Measurements from ENCODE around the gene PTPRN2.
"Not testable (repeated sequence)": the region's sequence is repeated elsewhere in the genome, so short reads cannot be mapped to it uniquely, and the experiment has no call there.

PTPRN2 gene

GRCh38 chr7:158051776-158052175 lies 535.8 kb downstream of the PTPRN2 start:
- no peak for DNase-seq

DNA sequence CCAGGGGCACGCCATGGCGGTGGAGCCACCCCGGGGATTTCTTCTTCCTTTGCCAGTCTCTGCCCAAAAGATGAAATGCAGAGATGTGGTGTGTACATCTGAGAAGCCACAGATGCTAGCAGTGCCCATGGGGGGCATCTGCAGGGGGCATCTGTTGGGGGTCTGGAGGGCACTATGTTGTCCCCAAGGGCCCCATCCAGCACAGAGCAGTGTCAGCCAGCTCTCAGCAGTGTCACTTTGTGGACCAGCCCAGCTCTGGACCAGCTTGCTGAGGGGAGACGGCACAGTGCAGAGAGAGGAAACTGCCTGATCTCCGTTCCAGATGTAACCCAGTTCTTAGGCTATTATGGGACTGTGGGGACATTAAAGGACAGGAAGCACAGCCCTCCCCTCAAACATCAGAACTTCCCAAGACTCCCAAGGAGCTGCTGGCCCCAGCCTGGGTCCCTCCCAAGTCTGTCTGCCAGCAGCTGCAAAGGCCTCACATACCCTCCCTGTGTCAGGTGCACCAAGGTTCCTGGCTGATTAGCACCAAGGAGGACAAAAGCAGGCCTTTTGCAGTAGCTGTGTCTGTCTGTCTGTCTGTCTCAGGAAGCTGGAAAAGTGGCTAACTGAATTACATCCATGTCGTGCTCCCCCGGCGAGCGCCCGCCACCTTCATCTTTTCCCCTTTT lies 536.5 kb downstream of the PTPRN2 start:
- DNase-seq: no peak

DNA sequence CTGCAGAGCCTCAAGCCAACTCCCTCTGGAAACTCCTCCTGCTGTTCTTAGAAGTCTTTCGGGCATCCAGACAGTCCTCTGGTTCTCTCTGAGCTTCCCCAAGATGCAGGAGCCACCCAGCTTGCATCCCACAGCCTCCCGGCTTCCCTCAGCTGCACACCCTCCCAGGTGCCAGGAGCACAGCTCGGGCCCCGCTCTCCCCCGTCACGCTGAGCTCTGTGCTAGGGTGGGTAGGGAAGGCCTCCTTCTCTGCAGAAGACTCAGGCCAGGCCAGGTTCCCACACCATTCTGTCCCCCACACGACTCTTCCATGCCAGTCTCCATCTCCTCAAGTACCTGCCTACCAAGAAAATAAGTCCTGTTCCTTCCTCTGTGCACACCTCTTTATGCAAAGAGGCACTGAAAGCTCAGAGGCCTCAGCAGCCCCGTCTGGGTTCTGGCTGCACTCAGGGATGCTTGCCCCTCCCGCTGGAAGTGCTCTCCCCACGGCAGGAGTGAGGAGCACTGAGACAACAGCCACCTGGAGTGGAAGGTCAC lies 537.1 kb downstream of the PTPRN2 start:
- no peak for DNase-seq

DNA sequence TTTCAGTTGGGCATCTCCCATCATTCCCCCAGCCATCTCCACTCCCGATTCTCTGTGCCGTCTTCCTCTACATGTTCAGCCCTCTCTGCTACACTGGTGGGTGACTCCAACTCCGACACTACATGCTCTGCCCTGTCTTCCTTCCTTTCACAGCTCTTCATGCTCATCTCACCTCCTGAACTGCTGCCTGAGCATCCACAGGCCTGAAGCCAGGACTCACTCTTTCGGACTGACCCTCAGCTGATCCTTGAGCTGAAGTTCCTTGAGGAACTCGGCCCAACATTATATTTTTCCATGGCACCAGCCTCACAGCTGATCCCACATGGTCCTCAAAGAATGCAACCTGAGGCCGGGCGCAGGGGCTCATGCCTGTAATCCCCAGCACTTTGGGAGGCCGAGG lies 538.4 kb downstream of the PTPRN2 start:
- no peak for DNase-seq

- no peak for DNase-seq
Observed at GRCh38 chr7:158048569-158048968, 539.1 kb downstream of the PTPRN2 start.

GRCh38 chr7:158047391-158048059 lies 540.1 kb downstream of the PTPRN2 start:
- DNase-seq: no peak

- DNase-seq: not testable (repeated sequence)
Observed at GRCh38 chr7:158046246-158046645, 541.4 kb downstream of the PTPRN2 start.

DNA sequence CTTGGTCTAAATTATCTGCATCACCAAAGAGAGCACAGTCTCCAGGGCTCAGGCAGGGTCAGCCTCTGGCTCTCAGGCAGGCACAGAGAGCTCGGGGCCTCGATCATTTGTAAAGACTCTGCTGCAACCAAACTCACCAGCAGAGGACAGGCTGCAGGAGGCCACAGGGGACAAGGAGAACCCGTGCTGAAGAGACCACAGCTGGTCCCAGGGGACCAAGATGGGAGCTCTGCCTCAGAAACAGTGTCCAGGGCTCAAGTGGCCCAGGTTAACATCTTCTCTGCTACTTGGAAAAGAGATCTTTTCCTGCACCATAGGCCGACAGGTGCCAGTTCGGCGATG lies 543.2 kb downstream of the PTPRN2 start:
- no peak for DNase-seq

GRCh38 chr7:158043551-158044481 lies 543.8 kb downstream of the PTPRN2 start:
- DNase-seq: no peak

- DNase-seq: no peak
Observed at GRCh38 chr7:158042156-158042880, 545.3 kb downstream of the PTPRN2 start.

GRCh38 chr7:158040199-158040598 lies 547.4 kb downstream of the PTPRN2 start:
- no peak for DNase-seq

GRCh38 chr7:158039270-158039669 lies 548.4 kb downstream of the PTPRN2 start:
- DNase-seq: no peak

GRCh38 chr7:158037211-158037610 lies 550.4 kb downstream of the PTPRN2 start:
- DNase-seq: no peak

- no peak for DNase-seq
Observed at GRCh38 chr7:158035343-158035742, 552.3 kb downstream of the PTPRN2 start.

DNA sequence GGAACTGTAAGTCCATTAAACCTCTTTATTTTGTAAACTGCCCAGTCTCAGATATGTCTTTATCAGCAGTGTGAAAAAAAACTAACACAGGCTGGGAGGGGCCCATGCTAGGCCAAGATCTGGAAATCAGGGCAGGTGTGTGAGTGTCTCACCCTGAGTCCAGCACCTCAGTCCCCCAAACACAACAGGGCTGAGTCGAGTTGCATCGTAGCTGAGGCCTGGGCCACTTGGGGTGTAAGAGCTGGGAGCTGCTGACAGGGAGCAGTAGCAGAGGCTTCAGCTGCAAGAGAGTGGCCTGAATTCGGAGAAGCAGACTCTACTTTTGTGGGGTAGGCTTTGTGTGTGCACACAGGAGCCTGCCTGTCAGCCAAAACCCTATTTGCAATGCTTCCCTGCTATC lies 553.1 kb downstream of the PTPRN2 start:
- no peak for DNase-seq

GRCh38 chr7:158033925-158034324 lies 553.7 kb downstream of the PTPRN2 start:
- DNase-seq: not testable (repeated sequence)

DNA sequence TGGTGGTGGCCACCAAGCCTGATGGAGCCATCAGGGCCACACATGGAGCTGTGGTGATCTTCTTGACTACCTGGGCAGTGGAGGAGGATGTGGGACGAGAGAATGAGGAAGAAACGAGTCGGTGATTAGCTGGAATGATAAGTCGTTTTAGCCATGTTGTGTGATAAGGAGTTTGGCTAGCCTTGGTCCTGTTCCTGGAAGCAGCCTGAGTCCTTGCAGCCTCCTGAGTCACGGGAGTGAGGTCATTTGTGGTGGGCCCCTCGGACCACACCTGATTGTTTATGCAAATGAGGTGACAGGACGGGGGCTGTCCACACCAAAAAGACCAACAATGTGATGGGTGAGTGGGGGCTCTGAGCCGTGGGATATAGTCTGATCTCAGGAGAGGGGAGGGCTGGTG lies 554.4 kb downstream of the PTPRN2 start:
- no peak for DNase-seq

GRCh38 chr7:158032561-158033115 lies 555.0 kb downstream of the PTPRN2 start:
- DNase-seq: no peak

- no peak for DNase-seq
Observed at GRCh38 chr7:158031867-158032308, 555.7 kb downstream of the PTPRN2 start.

- DNase-seq: no peak
Observed at GRCh38 chr7:158030566-158030965, 557.1 kb downstream of the PTPRN2 start.

- DNase-seq: no peak
Observed at GRCh38 chr7:158030071-158030470, 557.6 kb downstream of the PTPRN2 start.

DNA sequence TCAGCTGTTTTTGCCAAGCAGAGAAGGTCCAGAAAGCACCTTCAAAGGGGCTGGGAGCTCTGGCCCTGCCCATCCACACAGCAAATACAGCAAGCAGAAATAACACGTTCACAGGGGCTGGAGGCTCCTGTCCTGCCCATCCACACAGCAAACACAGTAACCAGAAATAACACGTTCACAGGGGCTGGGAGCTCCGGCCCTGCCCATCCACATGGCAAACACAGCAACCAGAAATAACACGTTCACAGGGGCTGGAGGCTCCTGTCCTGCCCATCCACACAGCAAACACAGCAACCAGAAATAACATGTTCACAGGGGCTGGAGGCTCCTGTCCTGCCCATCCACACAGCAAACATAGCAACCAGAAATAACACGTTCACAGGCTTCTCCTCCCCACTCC lies 558.1 kb downstream of the PTPRN2 start:
- DNase-seq: no peak
